OCI-M1 (cell line): Measurements from ENCODE around the gene FOCAD.
"Not testable (repeated sequence)": the region's sequence is repeated elsewhere in the genome, so short reads cannot be mapped to it uniquely, and the experiment has no call there.

ENCODE experiments used
- DNase-seq: peaks from one replicate; lab custom pipeline; 2025; lab: John Stamatoyannopoulos, UW

FOCAD gene, protein sequence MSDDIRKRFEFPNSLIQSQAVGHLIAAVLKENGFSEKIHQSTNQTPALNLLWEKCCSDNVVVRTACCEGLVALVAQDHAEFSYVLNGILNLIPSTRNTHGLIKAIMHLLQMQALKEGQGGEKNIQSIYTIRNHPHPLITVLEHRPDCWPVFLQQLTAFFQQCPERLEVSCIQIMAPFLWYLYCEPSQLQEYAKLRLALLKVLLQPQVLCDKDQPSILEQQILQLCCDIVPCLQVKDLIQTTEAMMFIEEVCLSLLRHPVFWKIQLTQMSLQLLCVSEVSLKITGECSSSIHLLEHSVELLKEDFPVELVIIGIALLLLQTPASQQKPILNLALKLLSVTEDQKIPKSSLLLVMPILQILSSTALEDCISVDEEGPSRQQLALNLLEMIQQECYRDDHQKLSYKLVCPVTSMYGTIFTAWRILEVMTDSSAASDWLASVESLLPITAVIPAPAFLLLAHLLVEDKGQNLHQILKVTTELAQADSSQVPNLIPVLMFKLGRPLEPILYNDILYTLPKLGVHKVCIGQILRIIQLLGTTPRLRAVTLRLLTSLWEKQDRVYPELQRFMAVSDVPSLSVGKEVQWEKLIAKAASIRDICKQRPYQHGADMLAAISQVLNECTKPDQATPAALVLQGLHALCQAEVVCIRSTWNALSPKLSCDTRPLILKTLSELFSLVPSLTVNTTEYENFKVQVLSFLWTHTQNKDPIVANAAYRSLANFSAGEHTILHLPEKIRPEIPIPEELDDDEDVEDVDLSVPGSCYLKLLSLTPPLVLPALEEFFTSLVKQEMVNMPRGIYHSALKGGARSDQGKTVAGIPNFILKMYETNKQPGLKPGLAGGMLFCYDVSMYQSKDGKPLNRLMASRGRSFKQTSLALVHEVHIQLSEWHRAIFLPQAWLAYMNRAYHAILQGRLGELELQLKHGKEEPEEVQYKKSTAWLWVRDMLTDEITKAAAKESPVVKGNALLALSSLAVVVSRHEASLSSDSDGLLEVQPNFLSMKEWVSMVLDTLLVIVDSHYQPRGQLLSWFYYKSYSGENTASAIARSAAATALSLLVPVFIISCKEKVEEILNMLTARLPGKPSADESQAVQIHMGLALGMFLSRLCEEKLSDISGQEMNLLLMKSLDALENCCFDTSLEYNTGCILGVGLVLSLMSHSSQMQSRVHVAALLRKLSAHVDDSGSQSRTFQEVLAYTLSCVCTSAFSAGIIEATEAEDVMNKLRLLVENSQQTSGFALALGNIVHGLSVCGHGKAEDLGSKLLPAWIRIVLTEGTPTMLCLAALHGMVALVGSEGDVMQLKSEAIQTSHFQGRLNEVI (N-terminal part only)

DNA sequence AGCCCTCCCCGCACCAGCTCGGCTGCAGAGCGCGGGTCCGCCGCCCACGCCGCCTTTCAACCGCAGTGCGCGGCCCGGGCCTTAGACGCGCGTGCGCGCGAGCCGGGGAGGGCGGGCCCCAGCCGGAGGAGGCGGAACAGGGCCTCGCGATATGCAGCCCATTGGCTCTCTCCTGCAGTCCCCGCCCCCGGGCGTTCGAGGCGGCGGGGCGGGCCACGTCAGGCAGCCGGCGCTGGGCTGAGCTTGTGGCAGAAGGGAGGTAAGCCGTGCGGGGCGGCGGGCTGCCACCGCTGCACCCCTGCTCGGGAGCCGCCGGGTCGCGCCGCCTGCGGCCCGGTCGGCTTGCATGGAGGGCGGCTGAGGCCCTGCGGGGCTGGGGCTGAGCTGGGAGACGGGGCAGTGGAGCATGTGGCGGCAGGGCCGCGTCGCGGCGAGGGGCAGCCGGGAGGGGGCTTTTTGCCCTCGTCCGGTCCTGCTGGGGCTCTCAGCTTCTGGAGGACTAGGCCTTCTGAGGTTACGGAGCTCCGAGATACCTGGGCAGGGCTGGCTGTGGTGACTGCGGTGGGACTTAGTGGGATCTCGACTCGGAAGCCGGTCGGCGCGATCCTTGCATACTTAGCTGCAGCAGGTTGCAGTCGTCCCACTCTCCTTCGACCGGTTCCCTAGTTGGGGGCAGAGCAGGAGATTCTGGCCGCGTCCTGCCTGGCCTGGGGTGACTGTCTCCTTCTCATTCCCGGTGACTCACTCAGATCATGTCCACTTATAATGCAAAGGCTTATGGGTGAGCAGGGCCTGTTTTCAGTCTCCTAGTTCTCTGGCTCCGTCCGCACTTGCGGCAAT is at the start of gene FOCAD:
TSS of gene FOCAD (plus strand) at position 225 of the 840 bp plus-strand sequence. CDS start 31,095 bp downstream, outside the sequence.
- DNase-seq, result peak; percentile 95

DNA sequence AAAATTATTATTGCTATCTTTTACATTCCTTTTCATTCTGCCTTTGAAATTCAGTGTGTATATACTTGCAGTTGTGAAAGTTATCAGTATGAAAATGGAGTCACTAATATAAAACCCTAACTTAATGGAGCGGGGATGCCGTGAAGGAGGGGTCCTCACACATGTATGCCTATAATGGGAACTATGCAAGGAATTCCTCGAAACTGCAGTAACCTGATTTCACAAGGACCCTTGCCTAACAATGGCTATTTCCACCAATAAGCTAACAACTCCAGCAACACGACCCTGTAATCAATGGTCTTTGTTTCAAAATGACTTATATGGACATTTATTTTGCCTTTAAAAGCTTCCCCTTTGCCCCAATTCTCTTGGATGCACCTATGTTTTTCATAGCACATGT is 49.2 kb upstream of the FOCAD start:
- DNase-seq, result no peak

DNA sequence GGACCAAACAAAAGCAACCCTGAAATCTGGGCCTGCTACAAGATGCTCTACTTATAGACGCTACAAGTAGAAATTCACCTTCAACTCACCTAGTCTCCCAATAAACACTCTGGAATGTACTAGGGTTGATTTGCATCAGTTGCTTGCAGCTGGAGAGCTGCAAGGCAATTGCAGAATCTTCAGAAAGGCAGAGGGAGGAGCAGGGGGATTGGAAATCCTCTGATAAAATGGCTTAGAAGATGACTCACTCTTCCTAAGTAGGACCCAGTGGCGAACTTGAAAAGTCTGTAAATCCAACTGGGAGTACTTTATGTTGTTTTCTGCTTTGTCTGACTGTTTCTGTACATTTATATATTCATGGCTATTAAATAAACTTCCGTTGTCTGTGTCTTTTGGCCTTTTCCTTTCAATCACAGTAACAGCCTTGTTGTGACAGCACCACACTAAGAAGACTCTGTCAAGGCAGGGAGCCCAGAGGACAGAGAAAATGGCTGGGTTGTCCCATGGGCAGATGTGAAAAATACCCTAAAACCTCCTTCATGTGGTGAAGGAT is 47.1 kb upstream of the FOCAD start:
- DNase-seq, result peak; percentile 4

DNA sequence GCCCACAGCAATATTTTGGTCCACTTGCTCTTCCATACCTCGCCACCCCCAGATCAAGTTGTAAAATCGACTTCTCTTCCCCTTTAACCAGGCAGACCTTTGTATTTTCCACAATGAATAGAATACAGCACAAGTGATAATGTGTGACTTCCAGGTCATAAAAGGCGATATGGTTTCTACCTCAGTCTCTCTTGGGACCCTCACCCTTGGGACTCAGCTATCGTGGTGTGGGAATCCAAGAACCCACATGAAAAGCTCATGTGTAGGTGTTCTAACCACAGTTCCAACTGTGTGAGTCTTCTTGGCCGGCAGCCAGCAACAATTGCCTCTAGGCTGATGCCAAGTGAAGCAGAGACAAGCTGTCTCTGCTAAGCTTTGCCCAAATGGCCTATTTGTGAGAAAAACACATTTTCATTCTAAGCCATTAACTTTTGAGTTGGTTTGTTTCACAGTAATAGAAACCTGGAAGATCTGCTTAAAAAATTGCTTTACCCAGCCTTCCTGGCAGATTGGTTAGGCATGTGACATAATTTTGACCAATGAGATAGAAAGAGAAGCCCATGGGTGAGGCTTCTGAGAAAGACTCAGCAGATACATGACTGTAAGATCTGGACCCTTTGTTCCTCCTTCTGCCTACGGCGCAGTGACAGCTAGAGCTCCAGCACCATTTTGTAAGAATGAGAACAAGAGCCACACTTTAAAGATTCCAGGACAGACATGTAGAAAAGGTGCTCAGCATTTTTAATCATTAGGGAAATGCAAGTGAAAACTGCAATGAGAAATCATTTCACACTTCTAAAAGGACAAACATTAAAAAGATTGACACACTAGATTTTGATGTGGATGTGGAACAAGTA is 43.5 kb upstream of the FOCAD start:
- peak; percentile 85 for DNase-seq

DNA sequence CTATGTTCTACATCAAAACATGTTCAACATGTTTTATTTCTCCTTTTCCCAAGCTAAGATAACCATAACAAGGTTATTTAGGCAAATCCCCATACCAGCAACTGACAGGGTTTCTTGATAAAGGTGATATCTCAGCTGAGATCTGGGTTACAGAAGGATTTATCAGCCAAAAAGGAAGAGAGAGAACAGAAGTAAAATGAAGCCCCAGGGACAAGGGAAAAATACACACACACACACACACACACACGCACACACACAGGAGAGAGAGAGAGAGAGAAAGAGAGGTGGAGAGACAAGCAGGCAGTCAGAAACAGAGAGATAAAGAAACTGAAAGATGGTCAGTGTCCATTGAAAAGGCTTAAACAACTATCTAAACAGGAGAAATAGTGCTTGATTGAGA is 42.0 kb upstream of the FOCAD start:
- peak; percentile 22 for DNase-seq

DNA sequence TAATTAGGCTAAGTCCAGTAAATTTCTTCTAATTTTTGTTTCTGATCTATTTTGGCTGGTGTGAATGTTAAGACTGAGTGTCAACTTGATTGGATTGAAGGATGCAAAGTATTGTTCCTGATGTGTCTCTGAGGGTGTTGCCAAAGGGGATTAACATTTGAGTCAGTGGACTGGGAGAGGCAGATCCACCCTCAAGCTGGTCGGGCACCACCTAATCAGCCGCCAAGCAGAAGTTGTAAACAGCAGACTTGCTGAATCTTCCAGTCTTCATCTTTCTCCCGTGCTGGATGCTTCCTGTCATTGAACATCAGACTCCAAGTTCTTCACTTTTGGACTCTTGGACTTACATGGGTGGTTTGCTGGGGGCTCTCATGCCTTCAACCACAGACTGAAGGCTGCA is 40.4 kb upstream of the FOCAD start:
- DNase-seq, result no peak

DNA sequence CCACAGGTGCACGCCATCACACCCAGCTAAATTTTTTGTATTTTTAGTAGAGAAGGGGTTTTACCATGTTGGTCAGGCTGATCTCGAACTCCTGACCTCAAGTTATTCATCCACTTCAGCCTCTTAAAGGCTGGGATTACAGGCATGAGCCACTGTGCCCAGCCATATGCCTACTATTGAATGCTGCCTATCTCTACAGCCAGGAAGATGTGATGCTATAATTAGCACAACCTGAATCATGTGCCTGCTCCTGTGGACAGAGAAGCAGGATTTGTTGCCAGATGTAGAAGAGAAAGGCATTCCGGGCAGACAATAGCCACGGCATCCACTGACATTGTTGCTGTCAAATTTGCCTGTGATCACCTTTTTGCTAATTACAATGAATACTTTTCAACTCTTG is 37.4 kb upstream of the FOCAD start:
- no peak for DNase-seq

DNA sequence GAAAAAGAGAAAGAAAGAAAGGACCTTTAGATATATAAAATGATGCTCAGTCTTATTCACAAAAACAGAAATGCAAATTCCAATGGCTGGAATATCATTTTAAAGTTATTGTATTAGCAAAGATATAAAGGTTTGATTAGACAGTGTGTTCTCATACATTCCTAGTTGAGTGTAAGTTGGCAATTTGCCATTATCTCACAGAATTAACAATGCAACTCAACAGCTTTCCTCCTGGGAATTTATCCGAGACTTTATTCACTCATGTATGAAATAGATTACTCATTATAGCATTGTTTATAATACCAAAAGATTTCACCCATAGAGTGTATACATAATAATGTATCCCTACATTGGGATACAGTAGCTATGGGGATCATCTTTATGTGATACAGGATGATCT is 34.7 kb upstream of the FOCAD start:
- DNase-seq, result no peak

DNA sequence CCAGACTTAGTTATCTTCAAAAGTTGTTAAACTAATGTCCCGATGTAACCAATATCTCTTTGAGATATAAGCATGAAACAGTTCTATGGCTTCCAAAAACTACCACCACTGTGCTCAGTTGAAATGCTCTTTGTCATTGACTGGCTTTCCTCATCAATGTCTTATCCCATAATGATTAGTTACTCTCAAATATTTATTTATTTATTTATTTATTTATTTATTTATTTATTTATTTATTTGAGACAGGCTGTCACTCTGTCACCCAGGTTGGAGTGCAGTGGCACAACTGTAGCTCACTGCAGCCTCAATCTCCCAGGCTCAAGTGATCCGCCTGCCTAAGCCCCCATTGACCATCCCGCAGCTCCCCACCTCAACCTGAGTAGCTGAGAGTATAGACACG is 33.7 kb upstream of the FOCAD start:
- DNase-seq, result no peak

DNA sequence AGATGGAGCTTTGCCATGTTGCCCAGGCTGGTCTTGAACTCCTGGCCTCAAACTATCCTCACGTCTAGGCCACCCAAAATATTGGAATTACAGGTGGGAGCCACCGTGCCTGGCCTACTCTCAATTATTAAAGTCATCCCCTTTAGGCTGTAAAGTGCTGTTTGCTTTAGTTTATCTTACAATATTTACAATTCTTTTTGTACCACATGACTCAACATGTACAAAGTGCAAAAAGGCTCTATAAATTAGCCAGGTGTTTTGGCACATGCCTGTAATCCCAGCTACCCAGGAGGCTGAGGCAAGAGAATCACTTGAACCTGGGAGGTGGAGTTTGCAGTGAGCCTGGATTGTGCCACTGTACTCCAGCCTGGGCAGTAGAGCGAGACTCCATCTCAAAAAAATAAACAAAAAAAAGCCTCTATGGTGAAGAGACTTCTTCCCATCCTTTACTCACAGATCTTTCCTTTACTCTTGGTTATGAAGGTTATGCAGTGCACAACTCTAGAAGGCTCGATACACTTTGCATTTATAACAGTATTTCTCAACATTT is 33.2 kb upstream of the FOCAD start:
- DNase-seq, result no peak

DNA sequence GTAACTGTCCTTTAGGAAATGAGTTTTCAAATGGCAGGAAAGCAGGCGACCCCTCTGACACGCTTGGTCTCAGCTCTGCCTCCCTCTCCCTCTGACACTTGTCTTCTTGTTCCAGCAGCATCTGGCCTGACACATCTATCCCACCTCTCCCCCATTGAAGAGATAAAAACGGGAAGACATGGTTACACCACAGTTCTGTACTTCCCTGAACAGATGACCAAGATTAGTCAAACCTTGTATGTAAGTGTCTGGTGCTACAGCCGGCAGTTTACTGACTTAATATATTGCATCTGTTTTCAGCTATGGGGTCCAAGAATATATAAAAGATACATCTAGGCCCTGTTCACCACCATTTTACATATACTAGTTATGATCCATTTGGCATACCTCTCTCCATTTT is 32.1 kb upstream of the FOCAD start:
- DNase-seq, result peak; percentile 53

DNA sequence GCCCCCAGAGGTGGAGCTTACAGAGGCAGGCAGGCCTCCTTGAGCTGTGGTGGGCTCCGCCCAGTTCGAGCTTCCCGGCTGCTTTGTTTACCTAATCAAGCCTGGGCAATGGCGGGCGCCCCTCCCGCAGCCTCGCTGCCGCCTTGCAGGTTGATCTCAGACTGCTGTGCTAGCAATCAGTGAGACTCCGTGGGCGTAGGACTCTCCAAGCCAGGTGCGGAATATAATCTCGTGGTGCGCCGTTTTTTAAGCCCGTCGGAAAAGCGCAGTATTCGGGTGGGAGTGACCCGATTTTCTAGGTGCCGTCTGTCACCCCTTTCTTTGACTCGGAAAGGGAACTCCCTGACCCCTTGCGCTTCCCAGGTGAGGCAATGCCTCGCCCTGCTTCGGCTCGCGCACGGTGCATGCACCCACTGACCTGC is 25.8 kb upstream of the FOCAD start:
- DNase-seq, result not testable (repeated sequence)

DNA sequence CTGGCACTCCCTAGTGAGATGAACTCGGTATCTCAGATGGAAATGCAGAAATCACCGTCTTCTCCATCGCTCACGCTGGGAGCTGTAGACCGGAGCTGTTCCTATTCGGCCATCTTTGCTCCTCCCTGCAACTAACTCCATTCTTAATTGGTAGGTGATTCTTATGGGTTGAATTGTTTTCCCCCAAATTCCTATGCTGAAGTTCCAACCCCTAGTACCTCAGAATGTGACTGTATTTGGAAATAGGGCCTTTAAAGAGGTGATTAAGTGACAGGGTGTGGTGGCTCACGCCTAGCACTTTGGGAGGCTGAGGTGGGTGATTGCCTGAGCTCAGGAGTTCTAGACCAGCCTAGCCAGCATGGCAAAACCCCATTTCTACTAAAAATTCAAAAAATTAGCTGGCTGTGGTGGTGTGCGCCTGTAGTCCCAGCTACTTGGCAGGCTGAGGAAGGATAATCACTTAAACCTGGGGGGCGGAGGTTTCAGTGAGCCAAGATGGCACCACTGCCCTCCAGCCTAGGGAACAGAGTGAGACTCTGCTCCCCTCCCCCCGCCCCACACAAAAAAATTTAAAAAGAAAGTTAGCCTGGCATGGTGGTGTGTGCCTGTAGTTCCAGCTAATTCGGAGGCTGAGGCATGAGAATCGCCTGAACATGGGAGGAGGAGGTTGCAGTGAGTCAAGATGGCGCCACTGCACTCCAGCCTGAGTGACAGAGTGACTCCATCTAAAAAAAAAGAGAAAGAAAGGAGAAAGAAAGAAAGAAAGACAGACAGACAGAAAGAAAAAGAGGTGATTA is 25.2 kb upstream of the FOCAD start:
- DNase-seq, result no peak

DNA sequence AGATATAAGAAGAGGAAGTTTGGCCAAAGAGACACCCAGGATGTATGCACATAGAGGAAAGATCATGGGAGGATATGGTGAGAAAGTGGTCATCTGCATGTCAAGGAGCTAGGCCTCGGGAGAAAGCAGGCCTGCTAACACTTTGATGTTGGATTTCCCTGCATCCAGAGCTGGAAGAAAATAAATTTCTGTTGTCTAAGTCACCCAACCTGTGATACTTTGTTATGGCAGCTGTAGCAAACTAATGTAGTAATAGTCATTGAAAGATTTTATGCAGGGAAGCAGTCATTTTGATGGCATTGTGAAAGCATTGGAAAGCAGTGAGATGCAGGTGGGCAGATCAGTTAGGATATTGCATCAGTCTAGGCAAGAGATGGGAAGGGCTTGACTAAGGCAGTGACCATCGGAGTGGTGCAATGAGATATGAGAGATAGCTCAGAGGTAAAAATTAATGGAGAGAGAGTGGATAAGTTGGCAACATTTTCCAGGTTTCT is 24.5 kb upstream of the FOCAD start:
- DNase-seq, result no peak

DNA sequence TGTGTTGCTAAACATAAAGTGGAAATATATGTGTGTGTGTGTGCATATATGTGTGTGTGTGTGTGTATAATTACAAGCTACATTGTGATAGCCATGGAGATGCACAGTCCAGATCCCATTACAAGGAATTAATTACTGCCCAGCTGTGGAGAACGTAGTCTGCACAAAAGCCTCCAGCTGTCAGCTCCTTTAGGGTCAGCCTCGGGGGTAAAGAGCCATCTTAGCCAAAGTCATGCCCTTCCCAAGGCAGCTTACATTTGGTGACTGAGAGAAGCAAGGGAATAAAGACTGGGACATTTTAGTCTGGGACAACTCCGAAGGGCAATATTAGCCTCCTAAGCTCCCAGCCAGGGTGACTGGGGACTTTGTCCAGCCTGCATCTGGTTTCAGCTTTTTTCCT is 21.9 kb upstream of the FOCAD start:
- DNase-seq, result no peak

DNA sequence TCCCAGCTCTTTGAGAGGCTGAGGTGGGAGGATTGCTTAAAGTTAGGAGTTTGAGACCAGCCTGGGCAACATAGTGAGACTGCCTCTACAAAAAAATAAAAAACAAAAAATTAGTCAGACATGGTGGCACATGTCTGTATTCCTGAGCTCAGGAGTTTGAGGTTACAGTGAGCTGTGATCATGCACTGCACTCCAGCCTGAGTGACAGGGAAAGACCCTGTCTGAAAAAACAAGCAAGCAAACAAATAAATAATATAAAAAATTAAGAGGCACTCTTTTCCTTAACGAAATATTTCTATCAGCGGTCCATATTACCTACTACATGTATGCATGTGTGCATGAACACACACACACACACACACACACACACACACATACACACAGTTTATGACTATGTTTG is 20.9 kb upstream of the FOCAD start:
- no peak for DNase-seq

DNA sequence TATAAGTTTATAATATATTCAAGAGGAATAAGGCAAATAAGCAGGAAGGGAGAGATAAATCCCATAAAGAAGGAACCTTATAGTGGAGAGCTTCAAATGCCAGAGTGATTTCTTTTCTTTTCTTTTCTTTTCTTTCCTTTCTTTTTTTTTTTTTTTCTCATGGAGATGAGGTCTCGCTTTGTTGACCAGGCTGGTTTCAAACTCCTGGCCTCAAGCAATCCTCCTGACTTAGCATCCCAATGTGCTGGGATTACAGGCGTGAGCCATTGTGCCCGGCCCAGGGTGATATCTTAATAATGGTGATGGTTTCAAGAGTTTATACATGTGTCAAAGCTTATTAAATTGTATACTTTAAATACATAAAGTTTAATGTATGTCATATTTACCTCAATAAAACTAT is 19.6 kb upstream of the FOCAD start:
- no peak for DNase-seq

DNA sequence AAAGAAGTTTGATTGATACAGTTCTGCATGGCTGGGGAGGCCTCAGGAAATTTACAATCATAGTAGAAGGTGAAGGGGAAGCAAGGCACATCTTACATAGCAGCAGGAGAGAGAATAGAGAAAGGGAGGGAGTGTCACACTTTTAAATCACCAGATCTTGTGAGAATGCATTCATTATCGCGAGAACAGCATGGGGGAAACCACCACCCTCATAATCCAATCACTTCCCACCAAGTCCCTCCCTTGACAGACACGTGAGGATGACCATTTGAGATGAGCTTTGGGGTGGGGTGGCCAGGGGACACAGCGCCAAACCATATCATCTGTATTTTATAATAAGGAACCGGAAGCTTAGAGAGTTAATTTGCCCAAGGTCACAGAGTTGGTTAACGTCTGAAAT is 13.7 kb upstream of the FOCAD start:
- DNase-seq, result no peak

DNA sequence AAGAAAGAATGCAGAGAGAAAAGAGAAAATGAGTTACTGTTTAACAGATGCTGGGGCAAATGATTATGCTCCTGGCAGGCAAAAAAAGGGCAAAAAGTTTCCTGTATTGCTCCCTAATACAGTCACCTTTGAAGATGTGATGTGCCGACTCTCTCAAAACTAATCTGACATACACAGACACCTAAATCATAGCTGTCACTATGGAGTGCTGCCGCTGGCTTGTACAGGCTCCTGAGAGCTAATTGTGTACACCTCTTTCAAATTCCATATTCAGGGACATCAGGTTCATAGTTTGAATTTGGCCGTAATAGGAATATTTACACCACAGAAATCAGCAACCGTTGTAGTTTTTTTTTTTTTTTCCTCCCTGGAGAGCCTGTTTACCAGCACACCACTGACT is 12.4 kb upstream of the FOCAD start:
- no peak for DNase-seq
